AG04450 (cell line): ENCODE data around the gene PELI2. TPM values are rescaled to one million over a fixed set of nuclear protein-coding genes. Genes with fewer than 3 reads are reported as not detected.

ENCODE experiments used
- CTCF ChIA-PET: fragments of 300-600, 350-600 bp; formaldehyde crosslinking; extraction: SDS; loops from one replicate; lab custom pipeline; 2022; ENCODE audit warnings: antibody characterized with exemption, inconsistent platforms; lab: Charles Lee
- POLR2A ChIA-PET: fragments of 350-600 bp; formaldehyde crosslinking; extraction: SDS; loops from one replicate; lab custom pipeline; 2021; ENCODE audit warnings: antibody characterized with exemption, inconsistent platforms; lab: Yijun Ruan, JAX
- DNase-seq: peaks from one replicate; pipeline ENCODE4 v3.0.0-alpha.2; 2011; ENCODE audit warnings: low read depth, low spot score
- H3K27ac ChIP-seq: one replicate; pipeline ENCODE4 v1.5.1; 2012; ENCODE audit warnings: low read depth, low read length, control low read depth
- H3K27me3 ChIP-seq: one replicate; pipeline ENCODE4 v1.6.0; 2012; ENCODE audit warnings: low read length; ENCODE audit not compliant: control insufficient read depth, insufficient read depth
- H3K4me3 ChIP-seq: 2 replicates; pipeline ENCODE4 v1.5.1; 2011; ENCODE audit warnings: mild to moderate bottlenecking, low read depth, low read length, control low read depth
- H3K9me3 ChIP-seq: 2 replicates; pipeline ENCODE4 v1.5.1; 2012; ENCODE audit warnings: low read length; ENCODE audit not compliant: control insufficient read depth, insufficient read depth
- polyA plus RNA-seq: library from polyadenylated mRNA; depleted of rRNA; stranded (reverse); fragments of >200 nt; gene quantifications from 2 replicates; pipeline ENCODE4 v1.2.3, GENCODE V29; 2011
- TF ChIP-seq, protein P1 (sequence below): IDR thresholded peaks from 2 replicates; pipeline ENCODE4 v1.5.1; 2011; ENCODE audit warnings: low read depth, low read length, control low read depth, inconsistent platforms

The PELI2 gene
- polyA plus RNA-seq, 1 experiment = 25.7 TPM

DNA sequence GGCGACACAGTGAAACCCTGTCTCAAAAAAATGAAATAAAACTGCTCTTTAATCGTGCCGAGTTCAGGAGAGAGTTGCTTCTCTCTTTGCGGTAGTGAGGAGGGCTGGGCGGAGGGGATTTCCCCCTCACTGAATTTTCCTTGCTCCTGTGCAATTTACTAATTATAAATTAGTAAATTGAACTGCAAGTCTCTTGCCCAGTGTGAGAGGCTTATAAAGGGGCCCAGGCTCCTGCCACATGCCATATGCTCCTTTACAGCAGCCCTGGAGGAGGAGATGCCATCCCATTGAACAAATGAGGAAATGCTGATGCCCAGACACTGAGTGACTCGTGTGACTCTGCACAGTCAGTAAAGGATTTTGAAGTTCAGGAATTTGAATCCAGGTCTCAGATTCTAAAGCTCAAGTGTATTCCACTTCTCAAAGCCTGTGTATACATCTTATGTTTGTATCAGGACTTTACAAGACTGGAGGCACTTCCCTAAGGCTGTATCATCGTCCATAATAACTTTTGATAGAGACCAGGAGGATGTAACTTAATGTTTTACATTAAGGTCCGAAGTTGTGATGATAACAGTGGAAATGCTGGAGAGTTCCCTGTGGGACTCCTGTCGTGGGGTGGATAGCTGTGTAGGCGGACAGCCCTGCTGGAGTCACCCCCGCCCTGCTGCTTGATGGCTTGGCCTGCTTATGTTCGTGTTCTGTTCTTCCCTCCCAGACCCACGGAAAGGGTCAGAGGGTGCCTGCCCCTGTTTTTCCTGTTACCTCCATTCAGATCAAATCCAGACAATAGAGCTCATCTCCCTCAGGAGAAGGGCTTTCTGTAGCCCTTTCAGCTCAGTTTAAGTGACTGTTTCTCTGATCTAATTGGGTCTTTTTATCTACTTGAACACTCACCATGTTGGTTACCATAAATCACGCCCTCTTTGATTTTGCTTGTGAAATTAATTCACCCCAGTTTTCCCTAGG lies 13.9 kb downstream of the PELI2 start:
- Histone ChIP-seq H3K4me3 (no peak overlapping the region), H3K9me3 (no peaks in the 10 kb centered on the region), H3K27me3 (no peaks in the 10 kb centered on the region), H3K27ac (no peak overlapping the region)
- CTCF ChIA-PET = interaction anchor here (1.5 to 2.2 kb wide), 2 partner anchors 343 to 401 kb away, joined by 3 to 7 read pairs; no protein-coding TSS in a partner anchor
- TF ChIP-seq, protein P1, sequence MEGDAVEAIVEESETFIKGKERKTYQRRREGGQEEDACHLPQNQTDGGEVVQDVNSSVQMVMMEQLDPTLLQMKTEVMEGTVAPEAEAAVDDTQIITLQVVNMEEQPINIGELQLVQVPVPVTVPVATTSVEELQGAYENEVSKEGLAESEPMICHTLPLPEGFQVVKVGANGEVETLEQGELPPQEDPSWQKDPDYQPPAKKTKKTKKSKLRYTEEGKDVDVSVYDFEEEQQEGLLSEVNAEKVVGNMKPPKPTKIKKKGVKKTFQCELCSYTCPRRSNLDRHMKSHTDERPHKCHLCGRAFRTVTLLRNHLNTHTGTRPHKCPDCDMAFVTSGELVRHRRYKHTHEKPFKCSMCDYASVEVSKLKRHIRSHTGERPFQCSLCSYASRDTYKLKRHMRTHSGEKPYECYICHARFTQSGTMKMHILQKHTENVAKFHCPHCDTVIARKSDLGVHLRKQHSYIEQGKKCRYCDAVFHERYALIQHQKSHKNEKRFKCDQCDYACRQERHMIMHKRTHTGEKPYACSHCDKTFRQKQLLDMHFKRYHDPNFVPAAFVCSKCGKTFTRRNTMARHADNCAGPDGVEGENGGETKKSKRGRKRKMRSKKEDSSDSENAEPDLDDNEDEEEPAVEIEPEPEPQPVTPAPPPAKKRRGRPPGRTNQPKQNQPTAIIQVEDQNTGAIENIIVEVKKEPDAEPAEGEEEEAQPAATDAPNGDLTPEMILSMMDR = no peak
- POLR2A ChIA-PET = no interaction called here
- no peak for DNase-seq

DNA sequence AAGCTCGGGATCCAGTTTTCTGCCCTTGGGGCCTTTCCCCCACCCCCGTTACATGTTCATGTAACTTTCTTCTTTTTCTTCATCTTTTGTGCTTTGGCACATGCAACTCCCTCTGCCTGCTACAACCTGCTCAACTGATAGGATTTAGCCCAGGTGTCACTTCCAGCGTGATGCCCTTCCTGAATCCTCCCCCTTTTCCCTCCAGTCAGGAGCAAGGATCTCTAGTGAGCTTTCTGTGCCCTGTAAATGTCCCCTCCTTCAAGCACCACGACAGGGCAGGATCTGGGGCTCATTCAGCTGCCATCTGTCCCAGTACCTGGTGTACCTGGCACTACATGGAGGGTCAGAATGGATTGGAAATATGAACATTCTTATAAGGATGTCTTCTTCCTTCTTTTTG lies 15.3 kb downstream of the PELI2 start:
- Histone ChIP-seq H3K27me3 (no peaks in the 10 kb centered on the region), H3K27ac (no peak overlapping the region), H3K4me3 (no peak overlapping the region), H3K9me3 (no peaks in the 10 kb centered on the region)
- TF ChIP-seq, protein P1 = no peak
- ChIA-PET POLR2A (no interaction called here), CTCF (interaction anchor here (0.6 kb wide), 2 partner anchors 161 to 341 kb away, joined by 3 read pairs; no protein-coding TSS in a partner anchor)
- no peak for DNase-seq

DNA sequence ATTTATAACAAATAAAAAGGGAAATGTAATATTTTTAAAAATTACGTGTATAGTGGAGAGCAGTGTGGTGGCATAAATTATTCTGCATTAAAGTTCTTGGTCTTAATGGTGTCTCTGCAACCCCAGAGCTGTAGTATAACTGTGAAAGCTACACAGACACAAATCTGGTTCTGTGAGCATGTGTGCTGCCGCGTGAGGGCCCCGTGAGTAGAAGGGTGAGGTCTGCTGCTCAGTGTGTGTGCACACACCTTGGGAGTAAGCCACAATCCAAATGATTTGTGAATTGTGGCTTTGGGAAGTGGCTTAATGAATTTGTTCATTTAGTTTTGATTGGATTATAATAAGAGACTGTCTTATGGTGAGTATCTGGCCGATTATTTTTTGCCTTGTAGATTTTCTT lies 16.8 kb downstream of the PELI2 start:
- ChIA-PET CTCF (interaction anchor here (1.1 kb wide), 1 partner anchor 339 kb away, joined by 3 read pairs; no protein-coding TSS in a partner anchor), POLR2A (no interaction called here)
- Histone ChIP-seq H3K27ac (no peak overlapping the region), H3K9me3 (no peaks in the 10 kb centered on the region), H3K27me3 (no peaks in the 10 kb centered on the region), H3K4me3 (no peak overlapping the region)
- DNase-seq = no peak
- TF ChIP-seq, protein P1 = no peak

DNA sequence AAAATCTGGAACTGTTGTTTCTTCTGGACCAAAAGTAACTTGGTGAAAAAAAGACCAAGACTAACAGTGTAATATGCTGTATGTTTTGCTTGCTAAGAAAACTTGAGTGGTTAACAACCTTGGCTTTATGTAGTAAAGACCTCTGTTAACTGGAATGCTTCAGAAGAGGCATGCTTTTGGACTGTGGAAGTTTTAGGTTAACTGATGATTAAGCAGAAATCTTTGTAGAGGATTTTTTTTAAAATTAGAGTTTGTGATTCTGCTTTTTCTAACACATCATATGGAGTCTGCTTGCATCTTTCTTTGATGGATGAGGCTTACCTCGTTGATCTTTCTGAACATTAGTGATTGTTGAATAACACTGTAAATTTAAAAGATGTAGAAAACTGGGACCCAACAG lies 17.5 kb downstream of the PELI2 start:
- no peaks in the 10 kb centered on the region for H3K9me3 ChIP-seq
- H3K27ac ChIP-seq = no peak overlapping the region
- TF ChIP-seq, protein P1 = no peak
- ChIA-PET POLR2A (no interaction called here), CTCF (interaction anchor here (1.1 to 1.3 kb wide), 2 partner anchors 204 to 339 kb away, joined by 3 to 5 read pairs; no protein-coding TSS in a partner anchor)
- no peak overlapping the region for H3K4me3 ChIP-seq
- DNase-seq = no peak
- H3K27me3 ChIP-seq = no peaks in the 10 kb centered on the region
